ENCODE measurements around the gene MRPL10. TPM values are rescaled to one million over a fixed set of nuclear protein-coding genes. Genes with fewer than 3 reads are reported as not detected.

MRPL10 gene
- total RNA-seq, 2 experiments from 2014 or later, result 49.0 to 51.4 TPM

GRCh38 chr17:47803751-47804150, 27.6 kb downstream of the MRPL10 start:
- DNase-seq (no peak), ATAC-seq (ENCODE audit: poor library complexity) (no peak)
- H3K27me3 Mint-ChIP-seq, result no peaks in the 10 kb centered on the region
- ChIA-PET POLR2A (no interaction called here), CTCF (no interaction called here)
- peaks cover 22% of the 10 kb centered on the region for H3K36me3 Mint-ChIP-seq (ENCODE audit: low read depth)
- Histone ChIP-seq H3K36me3 (ENCODE audit: insufficient read depth, low read length) (peaks cover 19% of the 10 kb centered on the region), H3K4me1 (ENCODE audit: insufficient read depth, low read length) (peaks cover 5% of the 10 kb centered on the region), H3K27me3 (ENCODE audit: control insufficient read depth in 1 of 2, insufficient read depth in 2 of 2, low read length in 2 of 2) (no peaks in the 10 kb centered on the region), H3K4me3 (ENCODE audit: low read length) (no peak overlapping the region), H3K27ac (ENCODE audit: low read depth in 1 of 2, low read length in 2 of 2) (no peak overlapping the region), H3K9me3 (ENCODE audit: control insufficient read depth in 1 of 2, insufficient read depth in 1 of 2, low read length in 2 of 2) (no peaks in the 10 kb centered on the region)
- TF ChIP-seq, protein P1, sequence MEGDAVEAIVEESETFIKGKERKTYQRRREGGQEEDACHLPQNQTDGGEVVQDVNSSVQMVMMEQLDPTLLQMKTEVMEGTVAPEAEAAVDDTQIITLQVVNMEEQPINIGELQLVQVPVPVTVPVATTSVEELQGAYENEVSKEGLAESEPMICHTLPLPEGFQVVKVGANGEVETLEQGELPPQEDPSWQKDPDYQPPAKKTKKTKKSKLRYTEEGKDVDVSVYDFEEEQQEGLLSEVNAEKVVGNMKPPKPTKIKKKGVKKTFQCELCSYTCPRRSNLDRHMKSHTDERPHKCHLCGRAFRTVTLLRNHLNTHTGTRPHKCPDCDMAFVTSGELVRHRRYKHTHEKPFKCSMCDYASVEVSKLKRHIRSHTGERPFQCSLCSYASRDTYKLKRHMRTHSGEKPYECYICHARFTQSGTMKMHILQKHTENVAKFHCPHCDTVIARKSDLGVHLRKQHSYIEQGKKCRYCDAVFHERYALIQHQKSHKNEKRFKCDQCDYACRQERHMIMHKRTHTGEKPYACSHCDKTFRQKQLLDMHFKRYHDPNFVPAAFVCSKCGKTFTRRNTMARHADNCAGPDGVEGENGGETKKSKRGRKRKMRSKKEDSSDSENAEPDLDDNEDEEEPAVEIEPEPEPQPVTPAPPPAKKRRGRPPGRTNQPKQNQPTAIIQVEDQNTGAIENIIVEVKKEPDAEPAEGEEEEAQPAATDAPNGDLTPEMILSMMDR (IDR thresholded peaks at IDR 0.05), result no peak
- no peaks in the 10 kb centered on the region for H3K4me1 Mint-ChIP-seq (ENCODE audit: low read depth)
- intact Hi-C loops (cut with DNase I, micrococcal nuclease), result loop anchor here (1.0 to 5.0 kb wide), 4 partner anchors 27 to 139 kb away; no protein-coding TSS in a partner anchor
- H3K27ac Mint-ChIP-seq, result no peak overlapping the region
- H3K9me3 Mint-ChIP-seq, result no peaks in the 10 kb centered on the region
- H3K4me3 Mint-ChIP-seq, result no peak overlapping the region

GRCh38 chr17:47803201-47803600, 28.1 kb downstream of the MRPL10 start:
- Histone ChIP-seq H3K27me3 (ENCODE audit: control insufficient read depth in 1 of 2, insufficient read depth in 2 of 2, low read length in 2 of 2) (no peaks in the 10 kb centered on the region), H3K4me3 (ENCODE audit: low read length) (no peak overlapping the region), H3K4me1 (ENCODE audit: insufficient read depth, low read length) (peaks cover 5% of the 10 kb centered on the region), H3K27ac (ENCODE audit: low read depth in 1 of 2, low read length in 2 of 2) (no peak overlapping the region), H3K9me3 (ENCODE audit: control insufficient read depth in 1 of 2, insufficient read depth in 1 of 2, low read length in 2 of 2) (no peaks in the 10 kb centered on the region), H3K36me3 (ENCODE audit: insufficient read depth, low read length) (peaks cover 14% of the 10 kb centered on the region)
- DNase-seq (no peak), ATAC-seq (ENCODE audit: poor library complexity) (no peak)
- TF ChIP-seq, protein P1 (IDR thresholded peaks at IDR 0.05), result no peak
- no peaks in the 10 kb centered on the region for H3K9me3 Mint-ChIP-seq
- H3K4me3 Mint-ChIP-seq, result no peak overlapping the region
- H3K4me1 Mint-ChIP-seq (ENCODE audit: low read depth), result no peaks in the 10 kb centered on the region
- no peaks in the 10 kb centered on the region for H3K27me3 Mint-ChIP-seq
- ChIA-PET POLR2A (no interaction called here), CTCF (interaction anchor here (1.4 kb wide), 1 partner anchor 53 kb away, joined by 3 read pairs; no protein-coding TSS in a partner anchor)
- H3K27ac Mint-ChIP-seq, result no peak overlapping the region
- peaks cover 16% of the 10 kb centered on the region for H3K36me3 Mint-ChIP-seq (ENCODE audit: low read depth)
- intact Hi-C loops (cut with DNase I, micrococcal nuclease), result loop anchor here (1.0 to 5.0 kb wide), 4 partner anchors 26 to 139 kb away; no protein-coding TSS in a partner anchor

GRCh38 chr17:47802341-47803022, 28.9 kb downstream of the MRPL10 start:
- Mint-ChIP-seq H3K27me3 (peaks cover 2% of the 10 kb centered on the region), H3K4me3 (no peak overlapping the region), H3K9me3 (no peaks in the 10 kb centered on the region), H3K36me3 (ENCODE audit: low read depth) (peaks cover 9% of the 10 kb centered on the region), H3K27ac (no peak overlapping the region), H3K4me1 (ENCODE audit: low read depth) (no peaks in the 10 kb centered on the region)
- TF ChIP-seq, protein P1 (IDR thresholded peaks at IDR 0.05), result peak; percentile 66
- no peaks in the 10 kb centered on the region for H3K9me3 ChIP-seq (ENCODE audit: control insufficient read depth in 1 of 2, insufficient read depth in 1 of 2, low read length in 2 of 2)
- POLR2A ChIA-PET, result interaction anchor here (0.6 kb wide), 1 partner anchor 60 kb away, joined by 3 read pairs; no protein-coding TSS in a partner anchor
- peaks cover 5% of the 10 kb centered on the region for H3K4me1 ChIP-seq (ENCODE audit: insufficient read depth, low read length)
- ATAC-seq (ENCODE audit: poor library complexity), result peak; percentile 97
- H3K36me3 ChIP-seq (ENCODE audit: insufficient read depth, low read length), result peaks cover 7% of the 10 kb centered on the region
- no peak overlapping the region for H3K27ac ChIP-seq (ENCODE audit: low read depth in 1 of 2, low read length in 2 of 2)
- intact Hi-C loops (cut with DNase I, micrococcal nuclease), result loop anchor here (1.0 to 5.0 kb wide), 5 partner anchors 26 to 138 kb away; no protein-coding TSS in a partner anchor
- no peaks in the 10 kb centered on the region for H3K27me3 ChIP-seq (ENCODE audit: control insufficient read depth in 1 of 2, insufficient read depth in 2 of 2, low read length in 2 of 2)
- DNase-seq, result peak; percentile 37 to 74 (median 47)
- H3K4me3 ChIP-seq (ENCODE audit: low read length), result no peak overlapping the region
- CTCF ChIA-PET, result interaction anchor here (0.7 to 1.4 kb wide), 6 partner anchors 12 to 137 kb away, joined by 3 to 4 read pairs (median 3); partner anchors contain the start of gene TBX21
